Sigmoid colon (tissue), 7 donors: ENCODE measurements around the gene ALDOA. TPM values are rescaled to one million over a fixed set of nuclear protein-coding genes. Genes with fewer than 3 reads are reported as not detected.
"Not testable (repeated sequence)": the region's sequence is repeated elsewhere in the genome, so short reads cannot be mapped to it uniquely, and the experiment has no call there.

Source experiments
- DNase-seq: peaks from one replicate; pipeline ENCODE4 v3.0.0-alpha.2; 2019
- H3K27ac ChIP-seq, 4 donors: fragments of 200-600 bp; sonication (generic); one replicate each; pipeline ENCODE4 v1.5.1; 2016 to 2019; ENCODE audit warnings: mild to moderate bottlenecking in 1 of 4
- H3K27me3 ChIP-seq, 3 donors: fragments of 200-600 bp; sonication (generic); one replicate each; pipeline ENCODE4 v1.5.1; 2019; ENCODE audit warnings: mild to moderate bottlenecking in 1 of 3
- H3K36me3 ChIP-seq, 4 donors: fragments of 200-600 bp; sonication (generic); one replicate each; pipeline ENCODE4 v1.5.1; 2016 to 2019
- H3K4me1 ChIP-seq, 4 donors: fragments of 200-600 bp; sonication (generic); one replicate each; pipeline ENCODE4 v1.5.1; 2017 to 2019
- H3K4me3 ChIP-seq, 4 donors: fragments of 200-600 bp; sonication (generic); one replicate each; pipeline ENCODE4 v1.5.1; 2017 to 2019; ENCODE audit warnings: mild to moderate bottlenecking in 2 of 4, moderate library complexity in 1 of 4
- H3K9me3 ChIP-seq, 4 donors: fragments of 200-600 bp in 3 of 4; sonication (generic) in 3 of 4; one replicate each; pipeline versions ENCODE4 v1.5.1 to v1.6.1; 2013 to 2019
- CTCF ChIP-seq, 4 experiments: fragments of 450-650 bp in 3 of 4; fragments of 200-600 bp in 1 of 4; IDR thresholded peaks; one replicate each; pipeline ENCODE4 v1.5.1; 2016 to 2019; ENCODE audit warnings: antibody characterized with exemption in 4 of 4, mild to moderate bottlenecking in 3 of 4, moderate library complexity in 2 of 4
- EP300 ChIP-seq, 4 donors: sonication (generic); formaldehyde crosslinking; IDR thresholded peaks; one replicate each; pipeline ENCODE4 v1.6.1; 2017; ENCODE audit warnings: antibody characterized with exemption in 4 of 4
- POLR2A ChIP-seq, 2 donors: fragments of 450-650 bp; IDR thresholded peaks; one replicate each; pipeline ENCODE4 v1.6.1; 2016; ENCODE audit warnings: antibody characterized with exemption in 2 of 2, mild to moderate bottlenecking in 2 of 2, moderate library complexity in 2 of 2
- POLR2AphosphoS5 ChIP-seq, 4 donors: sonication (generic); formaldehyde crosslinking; IDR thresholded peaks; one replicate each; pipeline ENCODE4 v1.6.1; 2017; ENCODE audit warnings: antibody characterized with exemption in 4 of 4
- WGBS, 2 donors: extraction: QIAGEN DNeasy Blood & Tissue Kit; methylation state at CpG; one replicate each; pipeline ENCODE4 v1.1.7; 2013; 5-methylcytosine and 5-hydroxymethylcytosine counted together
- intact Hi-C: fragments of 100-400 bp; cut with DNase I; formaldehyde crosslinking; loops from one replicate; pipeline ENCODE4 v1.15.1; 2023
- polyA plus RNA-seq, 3 donors: library from polyadenylated mRNA; stranded (reverse); fragments of 200-250 nt; gene quantifications; one replicate each; pipeline ENCODE4 v1.2.3, GENCODE V29; 2013
- total RNA-seq, 4 donors: library from RNA; depleted of rRNA; stranded (reverse); fragments of >200 nt; gene quantifications; one replicate each; pipeline ENCODE4 v1.1.0, GENCODE V29; 2016
- donor health status: healthy with polysubstance abuse.
- donor health status: Bipolar disorder and iron deficiency.
- donor health status: healthy.

Gene ALDOA
- total RNA-seq (1,000 to 10,000 TPM in 1 of 4 donors, 100 to 1,000 TPM in 3; 905 to 1,010 (median 960) TPM), polyA plus RNA-seq (1,000 to 10,000 TPM; 1,265 to 1,667 (median 1,498) TPM)

GRCh38 chr16:30065102-30065942 lies at the start of gene ALDOA:
TSS of gene ALDOA (plus strand) at chr16:30065760. CDS start at chr16:30066898, 1,138 bp downstream.
- Histone ChIP-seq H3K27ac (peak within 1 kb of the TSS; percentile 96 to 100 (median 98)), H3K4me1 (peaks cover 0 to 57% (median 49%) of the 10 kb centered on the region in 4 donors), H3K27me3 (no peaks in the 10 kb centered on the region), H3K4me3 (peak within 1 kb of the TSS; percentile 73 to 98 (median 82)), H3K9me3 (no peaks in the 10 kb centered on the region), H3K36me3 (peaks cover 28 to 33% (median 31%) of the 10 kb centered on the region in 4 donors)
- WGBS, 2 donors = 0% methylated on average over 99 of the region's 99 CpGs
- TF ChIP-seq POLR2A (IDR thresholded peaks at IDR 0.05) (peak; percentile 99), POLR2AphosphoS5 (IDR thresholded peaks at IDR 0.05) (peak; percentile 96 to 99 (median 98)), CTCF (IDR thresholded peaks at IDR 0.05) (no peak), EP300 (IDR thresholded peaks at IDR 0.05) (peak in 2 of 4 donors; percentile 49 to 77)
- peak; percentile 99 for DNase-seq
- intact Hi-C loops = loop anchor here (5.0 kb wide), 1 partner anchor 253 kb away; the partner anchor contains the start of gene PRRT2

GRCh38 chr16:30016555-30017276 lies 48.8 kb upstream of the ALDOA start:
- intact Hi-C loops = no loop called here
- Histone ChIP-seq H3K4me3 (no peak overlapping the region), H3K27me3 (peaks cover 5 to 12% (median 11%) of the 10 kb centered on the region in 3 donors), H3K9me3 (no peaks in the 10 kb centered on the region), H3K4me1 (peaks cover 0 to 10% (median 10%) of the 10 kb centered on the region in 4 donors), H3K27ac (no peak overlapping the region), H3K36me3 (no peaks in the 10 kb centered on the region)
- WGBS, 2 donors = 73 to 81% methylated on average over 8 of the region's 8 CpGs
- TF ChIP-seq EP300 (IDR thresholded peaks at IDR 0.05) (no peak), POLR2A (IDR thresholded peaks at IDR 0.05) (no peak), CTCF (IDR thresholded peaks at IDR 0.05) (no peak), POLR2AphosphoS5 (IDR thresholded peaks at IDR 0.05) (no peak)
- no peak for DNase-seq

GRCh38 chr16:30017277-30017656 lies 48.3 kb upstream of the ALDOA start:
- intact Hi-C loops = no loop called here
- Histone ChIP-seq H3K4me3 (no peak overlapping the region), H3K36me3 (no peaks in the 10 kb centered on the region), H3K27me3 (peaks cover 0 to 6% (median 6%) of the 10 kb centered on the region in 3 donors), H3K9me3 (no peaks in the 10 kb centered on the region), H3K27ac (no peak overlapping the region), H3K4me1 (peaks cover 0 to 12% (median 11%) of the 10 kb centered on the region in 4 donors)
- no peak for TF ChIP-seq EP300 (IDR thresholded peaks at IDR 0.05)
- no peak for TF ChIP-seq POLR2A (IDR thresholded peaks at IDR 0.05)
- TF ChIP-seq POLR2AphosphoS5 (IDR thresholded peaks at IDR 0.05) = no peak
- TF ChIP-seq CTCF (IDR thresholded peaks at IDR 0.05) = no peak
- WGBS, 2 donors = 94 to 98% methylated on average over 2 of the region's 2 CpGs
- no peak for DNase-seq

GRCh38 chr16:30017937-30018336 lies 47.6 kb upstream of the ALDOA start:
- intact Hi-C loops = not testable (repeated sequence)
- 92 to 94% methylated on average over 4 of the region's 4 CpGs for WGBS, 2 donors

GRCh38 chr16:30018731-30019158 lies 46.8 kb upstream of the ALDOA start:
- Histone ChIP-seq H3K4me1 (peaks cover 0 to 12% (median 11%) of the 10 kb centered on the region in 4 donors), H3K27me3 (no peaks in the 10 kb centered on the region), H3K36me3 (no peaks in the 10 kb centered on the region), H3K9me3 (no peaks in the 10 kb centered on the region), H3K27ac (no peak overlapping the region), H3K4me3 (no peak overlapping the region)
- intact Hi-C loops = no loop called here
- TF ChIP-seq POLR2A (IDR thresholded peaks at IDR 0.05) (no peak), EP300 (IDR thresholded peaks at IDR 0.05) (no peak)
- 71 to 80% methylated on average over 4 of the region's 4 CpGs for WGBS, 2 donors
- DNase-seq = no peak

More at GRCh38 chr16:30017937-30018336, 47.6 kb upstream of the ALDOA start:
- DNase-seq, H3K27ac ChIP-seq, H3K9me3 ChIP-seq, H3K4me3 ChIP-seq, H3K27me3 ChIP-seq, H3K36me3 ChIP-seq: not testable (repeated sequence)
- H3K4me1 ChIP-seq = peaks cover 0 to 12% (median 11%) of the 10 kb centered on the region in 4 donors
